Measurements from ENCODE around the gene KLRD1.
"Not testable (repeated sequence)": the region's sequence is repeated elsewhere in the genome, so short reads cannot be mapped to it uniquely, and the experiment has no call there.

Gene KLRD1

DNA sequence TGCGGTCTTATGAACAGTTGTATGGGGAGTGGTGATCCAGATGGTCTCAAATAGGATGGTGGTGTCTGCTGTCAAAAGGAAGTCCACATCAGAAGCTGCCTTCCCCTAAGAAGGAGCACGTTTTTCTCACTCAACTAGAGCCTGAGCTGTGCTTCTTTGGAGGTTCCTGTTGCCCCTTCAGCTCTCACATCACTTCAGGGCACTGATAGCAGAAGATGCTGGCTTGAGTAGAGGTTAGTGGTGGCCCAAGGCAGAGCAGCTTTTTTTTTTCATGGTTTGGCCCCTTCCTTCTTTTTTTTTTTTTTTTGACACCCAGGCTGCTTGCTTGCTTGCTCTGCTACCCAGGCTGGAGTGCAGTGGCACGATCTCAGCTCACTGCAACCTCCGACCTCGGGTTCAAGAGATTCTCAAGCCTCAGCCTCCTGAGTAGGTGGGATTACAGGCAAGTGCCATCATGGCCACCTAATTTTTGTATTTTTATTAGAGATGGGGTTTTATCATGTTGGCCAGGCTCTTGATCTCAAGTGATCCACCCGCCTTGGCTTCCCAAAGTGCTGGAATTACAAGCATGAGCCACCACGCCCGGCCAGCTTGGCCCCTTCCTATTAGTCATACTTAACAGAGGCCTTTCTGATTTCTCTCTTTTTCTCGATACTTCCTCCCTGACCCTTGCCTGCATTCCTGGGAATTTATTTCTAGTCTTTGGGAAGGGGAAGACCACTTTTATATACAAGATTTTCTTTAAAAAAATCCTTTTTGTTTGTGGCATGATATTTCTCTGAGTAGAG lies 31.6 kb downstream of the KLRD1 start:
- no peak for DNase-seq

DNA sequence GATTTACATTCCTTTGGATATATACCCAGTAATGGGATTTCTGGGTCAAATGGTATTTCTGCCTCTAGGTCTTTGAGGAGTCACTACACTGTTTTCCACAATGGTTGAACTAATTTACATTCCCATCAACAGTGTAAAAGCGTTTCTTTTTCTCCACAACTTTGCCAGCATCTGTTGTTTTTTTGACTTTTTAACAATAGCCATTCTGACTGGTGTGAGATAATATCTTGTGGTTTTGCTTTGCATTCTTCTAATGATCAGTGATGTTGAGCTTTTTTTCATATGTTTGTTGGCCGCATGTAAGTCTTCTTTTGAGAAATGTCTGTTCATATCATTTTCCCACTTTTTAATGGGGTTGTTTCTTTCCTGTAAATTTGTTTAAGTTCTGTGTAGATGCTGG lies 33.3 kb downstream of the KLRD1 start:
- not testable (repeated sequence) for DNase-seq

DNA sequence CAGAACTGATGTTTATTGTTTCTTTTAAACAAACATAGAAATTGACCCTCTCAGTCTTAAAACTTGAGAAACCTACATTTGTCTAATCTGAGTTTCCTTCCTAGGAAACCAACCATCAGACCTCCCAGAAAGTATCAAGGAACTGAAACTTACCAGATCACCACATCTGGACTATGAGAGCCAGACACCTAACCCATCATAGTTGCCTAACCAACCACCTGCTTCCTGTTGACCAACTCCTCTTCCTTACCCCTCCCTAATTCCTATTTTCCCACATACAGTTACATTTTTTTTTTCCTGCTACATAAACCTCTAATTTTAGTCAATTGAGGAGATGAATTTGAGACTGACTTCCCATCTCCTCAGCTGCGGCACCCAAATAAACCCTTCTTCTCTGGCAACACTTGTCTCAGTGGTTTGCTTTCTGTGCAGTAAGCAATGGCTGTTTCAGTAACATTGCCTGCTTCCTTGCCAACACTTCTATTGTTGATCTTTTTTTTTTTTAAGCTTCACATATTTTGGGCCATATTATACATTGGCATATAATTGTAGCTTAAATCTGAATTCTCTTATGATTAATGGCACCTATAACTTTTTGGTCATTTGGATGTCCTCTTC lies 34.3 kb downstream of the KLRD1 start:
- no peak for DNase-seq

DNA sequence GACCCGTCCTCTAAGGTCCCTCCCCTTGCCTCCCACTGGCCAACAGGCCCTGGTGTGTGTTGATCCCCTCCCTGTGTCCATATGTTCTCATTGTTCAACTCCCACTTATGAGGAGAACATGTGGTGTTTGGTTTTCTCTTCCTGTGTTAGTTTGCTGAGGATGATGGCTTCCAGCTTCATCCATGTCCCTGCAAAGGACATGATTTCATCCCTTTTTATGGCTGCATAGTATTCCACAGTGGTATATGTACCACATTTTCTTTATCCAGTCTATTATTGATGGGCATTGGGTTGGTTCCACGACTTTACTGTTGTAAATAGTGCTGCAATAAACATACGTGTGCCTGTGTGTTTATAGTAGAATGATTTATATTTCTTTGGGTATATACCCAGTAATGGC lies 43.8 kb downstream of the KLRD1 start:
- DNase-seq: not testable (repeated sequence)

DNA sequence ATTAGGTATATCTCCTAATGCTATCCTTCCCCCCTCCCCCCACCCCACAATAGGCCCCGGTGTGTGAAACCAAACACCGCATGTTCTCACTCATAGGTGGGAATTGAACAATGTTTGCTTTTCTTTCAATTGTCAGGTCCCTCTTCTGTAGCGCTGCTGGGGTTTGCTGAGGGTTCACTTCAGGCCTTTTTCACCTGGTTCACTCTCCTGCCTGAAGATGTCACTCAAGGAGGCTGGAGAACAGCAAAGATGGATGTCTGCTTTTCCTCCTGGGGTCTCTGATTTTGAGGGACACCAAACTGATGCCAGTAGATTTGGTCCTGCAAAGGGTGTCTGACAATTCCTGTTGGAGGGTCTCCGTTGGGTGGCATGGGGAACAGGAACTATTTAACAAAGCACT lies 46.4 kb downstream of the KLRD1 start:
- no peak for DNase-seq

DNA sequence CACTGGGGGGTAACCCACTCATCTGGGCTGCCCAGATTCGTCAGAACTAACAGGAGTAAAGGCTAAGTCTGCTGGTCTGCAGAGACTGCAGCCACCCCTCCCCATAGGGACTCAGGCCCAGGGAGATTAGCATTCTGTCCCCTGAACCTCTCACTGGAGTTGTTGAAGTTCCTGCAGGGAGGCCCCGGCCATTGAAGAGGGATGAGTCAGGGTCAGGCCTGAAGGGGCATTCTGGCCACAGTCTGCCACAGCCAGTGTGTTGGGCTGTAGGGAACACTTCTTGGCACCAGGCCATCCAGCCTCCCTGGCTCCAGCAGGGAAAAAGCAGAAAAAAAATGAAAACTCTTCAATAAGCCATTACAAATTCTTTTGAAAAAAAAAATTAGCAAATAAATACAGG lies 46.8 kb downstream of the KLRD1 start:
- DNase-seq: no peak

DNA sequence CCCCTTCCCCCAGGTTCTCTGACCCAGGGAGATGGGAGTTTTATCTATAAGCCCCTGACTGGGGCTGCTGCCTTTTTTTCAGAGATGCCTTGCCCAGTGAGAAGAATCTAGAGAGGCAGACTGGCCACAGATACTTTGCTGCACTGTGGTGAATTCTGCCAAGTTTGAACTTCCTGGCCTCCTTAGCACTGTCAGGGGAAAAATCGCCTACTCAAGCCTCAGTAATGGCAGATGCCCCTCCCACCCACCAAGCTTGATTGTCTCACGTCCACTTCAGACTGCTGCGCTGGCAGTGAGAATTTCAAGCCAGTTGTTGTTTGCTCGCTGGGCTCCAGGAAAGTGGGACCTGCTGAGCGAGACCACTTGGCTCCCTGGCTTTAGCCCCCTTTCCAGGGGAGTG lies 50.5 kb downstream of the KLRD1 start:
- no peak for DNase-seq

DNA sequence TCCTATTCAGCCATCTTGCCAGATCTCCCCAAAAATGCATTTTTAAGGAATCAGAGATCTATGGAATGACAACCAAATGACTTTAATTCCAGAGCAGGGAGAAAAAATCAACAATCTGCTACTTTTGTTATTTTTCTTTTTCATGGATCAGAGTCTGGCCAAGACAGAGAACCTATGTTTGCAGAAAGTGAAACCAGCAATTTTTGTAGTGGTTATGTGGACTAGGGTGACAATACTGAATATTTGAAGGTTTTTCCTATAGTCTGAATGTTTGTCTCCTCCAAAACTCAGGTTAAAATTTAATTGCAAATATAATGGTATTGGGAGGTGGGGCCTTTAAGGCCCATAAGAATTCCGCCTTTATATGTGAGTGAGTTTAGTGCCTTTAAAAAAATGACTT lies 51.3 kb downstream of the KLRD1 start:
- no peak for DNase-seq

DNA sequence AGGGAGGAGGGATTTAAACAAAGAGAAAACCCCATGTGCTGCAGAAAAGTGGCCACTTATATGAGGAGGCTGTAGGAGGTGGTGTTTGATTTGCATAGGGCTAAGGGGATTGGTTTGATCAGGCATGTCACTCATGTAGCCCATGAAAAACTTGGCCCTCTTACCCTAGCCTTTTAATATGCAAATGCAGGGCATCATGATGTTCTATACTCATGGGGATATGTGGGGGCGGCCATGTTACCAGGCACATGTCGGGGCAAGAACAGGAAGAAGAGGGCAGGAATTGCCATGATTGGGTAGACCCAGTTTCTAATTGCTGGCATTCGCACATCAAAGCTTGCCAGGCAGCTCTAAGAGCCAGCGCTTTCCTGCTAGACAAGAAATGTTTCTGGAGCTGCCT lies 53.4 kb downstream of the KLRD1 start:
- no peak for DNase-seq

DNA sequence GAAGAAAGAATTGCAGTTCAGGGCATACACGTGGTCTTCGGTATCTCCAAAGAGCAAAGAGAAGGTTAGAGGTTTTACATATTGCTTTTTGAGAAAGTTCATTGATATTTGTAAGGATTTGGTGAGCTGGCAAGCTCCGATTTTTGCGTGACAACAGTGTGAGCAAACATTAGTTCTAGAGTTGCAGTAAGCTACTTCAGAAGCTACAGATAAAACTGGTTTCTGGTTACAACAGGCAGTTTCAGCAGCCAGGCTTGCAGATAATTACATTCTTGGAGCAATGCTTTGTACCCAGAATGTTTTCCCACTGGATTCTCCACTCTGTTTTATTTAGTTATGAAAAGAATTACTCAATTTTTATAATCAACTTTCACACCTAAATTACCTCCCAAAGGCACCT lies 54.0 kb downstream of the KLRD1 start:
- no peak for DNase-seq

DNA sequence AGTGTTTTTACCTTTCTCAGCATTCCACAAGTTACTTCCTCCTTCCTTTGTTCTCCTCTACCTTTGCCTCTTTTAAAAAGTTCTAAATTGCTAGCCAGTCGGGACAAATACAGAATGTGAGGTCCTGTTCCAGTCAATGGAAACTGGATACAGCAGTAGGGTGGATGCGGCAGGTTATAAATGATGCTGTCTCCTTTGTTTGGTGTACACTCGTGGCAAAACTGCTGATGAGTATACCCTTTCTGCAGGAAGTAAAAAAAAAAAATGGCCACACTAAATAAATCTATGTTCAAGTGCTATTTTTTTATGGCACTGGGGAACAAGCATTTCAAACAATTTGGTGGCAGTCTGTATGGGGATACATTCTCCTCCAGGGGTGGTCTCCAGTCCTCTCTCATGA lies 54.7 kb downstream of the KLRD1 start:
- no peak for DNase-seq

DNA sequence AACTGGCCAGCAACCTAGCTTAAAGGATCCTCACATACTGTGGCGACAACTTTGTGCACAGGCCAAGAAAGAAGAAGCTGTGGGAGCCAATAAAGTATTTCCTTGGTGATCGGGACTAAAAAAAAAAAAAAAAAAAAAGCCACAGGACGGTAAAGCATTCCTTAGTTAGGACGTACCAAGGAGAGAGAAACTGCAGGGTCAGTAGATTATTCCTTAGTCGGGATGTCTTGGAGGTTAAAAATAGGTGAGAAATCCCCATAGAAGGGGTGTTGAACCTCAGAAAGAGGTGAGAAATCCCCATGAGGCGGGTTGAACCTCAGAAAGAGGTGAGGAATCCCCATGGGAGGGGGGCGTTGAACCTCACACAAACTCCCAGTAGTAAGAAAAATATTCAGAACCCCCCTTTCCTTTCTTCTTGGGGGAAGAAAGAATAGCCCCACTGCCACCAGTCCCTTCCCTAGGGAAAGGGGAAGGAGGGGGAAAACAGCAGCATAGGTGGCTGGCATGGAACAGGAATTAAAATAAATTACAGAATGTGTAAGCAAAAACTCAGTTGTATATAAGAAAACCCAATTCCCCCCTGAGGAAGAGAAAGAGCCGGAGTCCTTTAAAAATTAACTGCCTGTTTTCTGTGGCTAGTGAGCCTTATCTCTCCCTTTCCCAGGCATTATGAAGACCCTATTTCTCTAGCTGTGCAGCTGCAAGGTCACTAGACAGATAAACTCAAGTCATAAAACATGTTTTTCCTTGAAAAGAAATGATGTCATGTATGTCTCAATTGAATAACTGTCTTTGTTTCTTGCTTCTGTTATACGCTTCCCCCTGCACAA lies 55.4 kb downstream of the KLRD1 start:
- no peak for DNase-seq

DNA sequence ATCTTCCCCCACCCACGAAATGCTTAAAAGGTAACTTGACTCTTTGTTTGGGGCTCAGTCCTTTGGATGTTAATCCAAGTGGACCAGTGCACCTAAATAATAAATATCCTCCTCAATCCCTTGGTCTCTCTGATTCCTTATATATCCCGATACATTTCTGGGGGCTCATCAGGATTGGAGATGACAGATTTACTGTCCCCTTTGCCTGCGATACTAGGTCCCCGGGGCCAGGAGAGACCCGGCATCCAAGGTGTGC lies 55.9 kb downstream of the KLRD1 start:
- DNase-seq: no peak

DNA sequence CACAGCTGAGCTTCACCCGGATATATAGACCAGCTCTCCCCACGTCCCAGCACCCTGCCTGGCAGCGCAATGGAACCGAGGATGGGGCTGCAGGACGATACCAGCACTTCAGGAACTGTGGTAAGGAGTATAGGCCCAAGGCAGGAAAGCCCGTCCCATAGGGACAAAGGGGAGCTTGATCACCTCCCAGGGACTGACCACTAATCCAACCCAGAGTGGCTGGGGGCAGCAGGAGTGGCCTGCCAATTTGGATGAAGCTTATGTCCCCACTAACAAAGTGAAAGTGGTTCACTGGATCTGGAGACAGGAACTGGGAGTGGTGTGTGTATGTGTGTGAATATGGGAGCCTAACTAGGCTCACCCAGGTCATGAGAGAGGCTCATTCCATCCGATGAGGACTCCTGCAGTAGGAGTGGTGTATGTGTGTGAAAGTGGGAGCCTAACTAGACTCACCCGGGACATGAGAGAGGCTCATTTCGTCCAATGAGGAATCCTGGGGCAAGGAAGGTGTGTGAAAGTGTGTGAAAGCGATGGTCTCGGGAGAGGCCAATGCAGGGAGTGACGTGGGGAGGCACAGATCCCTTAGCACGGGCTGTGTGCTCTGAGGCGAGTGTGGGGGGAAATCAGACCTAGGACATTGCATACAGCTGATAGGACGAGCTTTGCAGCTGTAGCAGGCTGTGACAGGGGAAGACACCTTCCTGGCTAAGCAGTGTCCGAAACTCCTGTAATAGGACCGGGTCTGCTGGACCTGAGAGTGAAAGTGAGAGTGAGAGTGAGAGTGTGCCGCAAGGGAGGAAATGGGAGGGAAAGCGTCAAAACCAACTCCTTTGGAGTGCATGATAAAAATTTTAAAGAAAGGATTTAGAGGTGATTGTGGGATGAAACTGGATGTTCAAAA lies 56.5 kb downstream of the KLRD1 start:
- DNase-seq: no peak

DNA sequence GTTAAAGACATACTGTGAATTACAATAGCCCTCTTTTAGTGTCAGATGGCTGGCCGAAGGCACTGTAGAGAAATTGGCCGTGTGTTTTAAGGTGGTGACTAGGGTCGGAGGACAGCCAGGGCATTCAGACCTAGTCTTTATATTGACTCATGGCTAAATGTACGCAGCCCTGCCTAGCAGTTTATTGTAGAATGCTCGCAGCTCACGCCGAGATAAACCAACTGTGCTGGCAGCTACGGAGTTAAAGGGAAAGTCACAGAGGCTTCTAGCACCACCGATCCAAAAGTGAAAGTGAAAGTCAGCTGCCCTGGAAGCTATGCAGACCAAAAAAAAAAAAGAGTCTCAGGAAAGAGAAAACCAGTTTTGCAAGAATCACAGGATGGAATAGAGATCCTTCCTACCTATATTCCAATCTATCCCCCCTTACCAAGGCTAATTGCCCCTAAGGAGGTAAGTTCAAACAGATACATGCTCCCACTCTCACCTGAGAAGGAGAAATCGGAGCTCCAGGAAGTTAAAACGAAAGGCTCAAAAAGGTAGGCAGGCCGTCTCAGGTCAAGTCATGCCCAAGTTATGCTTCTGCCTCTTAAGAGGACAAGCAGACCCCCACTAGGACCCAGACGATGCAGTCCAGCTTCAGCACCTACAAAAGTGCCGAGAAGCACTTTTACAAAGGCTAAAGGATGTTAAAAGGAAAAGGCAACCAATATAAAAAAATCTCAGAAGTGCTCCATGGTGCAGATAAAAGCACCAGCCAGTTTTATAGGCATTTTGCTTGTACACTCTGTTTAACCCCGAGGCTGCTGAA lies 57.3 kb downstream of the KLRD1 start:
- no peak for DNase-seq

DNA sequence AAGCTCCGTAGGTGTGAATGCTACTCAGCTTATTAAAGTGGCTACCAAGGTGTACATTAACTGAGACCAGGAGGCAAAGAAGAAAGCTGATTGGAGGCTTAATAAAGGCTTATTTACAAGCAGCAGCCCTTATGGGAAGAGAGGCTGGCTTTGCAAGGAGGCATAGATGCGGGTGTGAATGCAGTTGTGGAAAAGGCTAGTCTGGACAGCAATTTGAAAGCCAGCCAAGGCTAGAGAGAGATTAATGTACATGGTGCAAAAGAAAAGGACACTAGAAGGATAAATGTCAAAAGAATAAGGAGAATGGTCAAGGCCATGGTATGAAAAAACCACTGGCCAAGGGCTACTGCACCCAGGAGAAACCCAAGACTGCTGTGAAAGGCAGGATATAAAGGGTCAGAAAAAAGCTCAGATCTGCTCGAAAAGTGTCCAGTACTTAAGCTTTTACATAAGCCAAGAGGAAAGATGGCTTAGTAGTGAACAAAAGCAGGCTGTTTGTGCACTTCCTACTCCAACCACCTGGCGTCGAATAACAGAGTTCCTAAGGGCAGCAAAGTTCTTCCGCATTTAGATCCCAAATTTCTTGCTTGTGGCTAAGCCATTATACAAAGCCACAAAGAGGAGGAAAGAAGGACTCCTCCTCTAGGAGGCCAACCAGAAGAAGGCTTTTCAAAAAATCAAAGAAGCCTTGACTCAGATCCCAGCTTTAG lies 58.2 kb downstream of the KLRD1 start:
- no peak for DNase-seq

DNA sequence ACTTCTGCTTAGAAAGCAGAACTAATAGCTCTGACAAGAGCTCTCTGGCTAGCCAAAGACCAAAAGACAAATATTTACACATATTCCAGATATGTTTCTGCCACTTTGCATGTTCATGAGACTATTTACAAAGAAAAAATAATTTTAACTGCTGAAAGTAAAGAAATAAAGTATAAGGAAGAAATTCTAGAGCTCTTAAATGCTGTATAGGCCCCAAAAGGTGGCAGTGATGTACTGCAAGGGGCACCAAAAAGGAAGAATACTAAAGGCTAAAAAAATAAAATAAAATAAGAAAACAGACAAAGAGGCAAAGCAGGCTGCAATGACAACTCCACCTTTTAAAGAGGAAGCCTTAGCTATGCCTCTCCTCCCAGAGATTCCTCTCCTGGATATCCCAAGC lies 59.2 kb downstream of the KLRD1 start:
- DNase-seq: no peak

DNA sequence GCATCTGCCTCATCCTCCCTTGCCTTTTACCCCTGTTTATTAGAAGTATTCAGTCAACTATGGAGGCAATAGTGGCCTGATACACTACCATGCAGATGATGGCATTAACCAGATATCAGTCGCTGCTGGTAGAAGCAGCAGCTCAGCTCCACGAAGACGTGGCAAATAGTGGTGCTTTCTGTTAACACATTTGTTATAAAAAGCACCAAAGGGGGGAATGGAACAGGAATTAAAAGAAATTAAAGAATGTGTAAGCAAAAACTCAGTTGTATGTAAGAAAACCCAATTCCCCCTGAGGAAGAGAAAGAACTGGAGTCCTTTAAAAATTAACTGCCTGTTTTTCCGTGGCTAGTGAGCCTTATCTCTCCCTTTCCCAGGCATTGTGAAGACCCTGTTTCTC lies 60.0 kb downstream of the KLRD1 start:
- not testable (repeated sequence) for DNase-seq

DNA sequence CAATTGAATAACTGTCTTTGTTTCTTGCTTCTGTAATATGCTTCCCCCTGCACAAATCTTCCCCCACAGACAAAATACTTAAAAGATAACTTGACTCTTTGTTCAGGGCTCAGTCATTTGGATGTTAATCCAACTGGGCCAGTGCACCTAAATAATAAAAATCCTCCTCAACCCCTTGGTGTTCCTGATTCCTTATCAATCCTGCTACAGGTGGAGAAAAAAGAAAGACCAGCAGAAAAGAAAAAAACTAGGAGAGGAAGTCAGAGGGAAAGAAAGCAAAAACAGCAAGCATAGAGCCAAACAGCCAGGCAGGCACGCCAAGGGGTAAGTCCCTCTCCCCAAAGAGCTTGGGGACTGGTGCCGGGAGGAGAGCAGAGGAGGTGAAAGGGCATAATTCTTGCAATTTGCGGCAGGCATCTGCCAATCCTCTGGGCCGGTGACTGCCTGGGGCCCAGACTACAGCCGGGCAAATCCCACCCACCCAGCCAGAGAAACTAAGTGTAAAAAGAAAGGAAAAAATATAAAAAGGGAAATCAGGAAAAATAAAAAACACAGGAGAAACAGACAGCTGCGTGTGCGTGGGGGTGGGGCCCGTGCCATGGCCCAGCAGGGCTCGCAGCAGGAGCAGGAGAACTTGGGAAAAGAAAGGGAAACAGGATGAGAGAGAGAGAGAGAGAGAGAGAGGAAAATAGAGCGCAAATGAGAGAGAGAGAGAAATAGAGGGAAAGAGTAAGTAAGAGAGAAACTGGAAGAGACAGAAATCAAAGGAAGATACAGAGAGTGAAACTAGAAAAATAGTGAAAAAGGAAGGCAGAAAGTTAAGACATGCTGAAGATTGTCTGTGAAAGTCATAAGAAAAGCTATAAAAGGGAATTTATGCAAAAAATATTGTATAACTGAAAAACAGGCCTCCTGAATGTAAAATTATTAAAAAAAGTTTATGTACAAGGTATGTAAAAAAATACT lies 60.8 kb downstream of the KLRD1 start:
- no peak for DNase-seq
